ENCODE results near the gene HSPBP1. TPM values are rescaled to one million over a fixed set of nuclear protein-coding genes. Genes with fewer than 3 reads are reported as not detected.

HSPBP1 gene
- total RNA-seq, 1 experiment from 2014 or later: 63.0 TPM

DNA sequence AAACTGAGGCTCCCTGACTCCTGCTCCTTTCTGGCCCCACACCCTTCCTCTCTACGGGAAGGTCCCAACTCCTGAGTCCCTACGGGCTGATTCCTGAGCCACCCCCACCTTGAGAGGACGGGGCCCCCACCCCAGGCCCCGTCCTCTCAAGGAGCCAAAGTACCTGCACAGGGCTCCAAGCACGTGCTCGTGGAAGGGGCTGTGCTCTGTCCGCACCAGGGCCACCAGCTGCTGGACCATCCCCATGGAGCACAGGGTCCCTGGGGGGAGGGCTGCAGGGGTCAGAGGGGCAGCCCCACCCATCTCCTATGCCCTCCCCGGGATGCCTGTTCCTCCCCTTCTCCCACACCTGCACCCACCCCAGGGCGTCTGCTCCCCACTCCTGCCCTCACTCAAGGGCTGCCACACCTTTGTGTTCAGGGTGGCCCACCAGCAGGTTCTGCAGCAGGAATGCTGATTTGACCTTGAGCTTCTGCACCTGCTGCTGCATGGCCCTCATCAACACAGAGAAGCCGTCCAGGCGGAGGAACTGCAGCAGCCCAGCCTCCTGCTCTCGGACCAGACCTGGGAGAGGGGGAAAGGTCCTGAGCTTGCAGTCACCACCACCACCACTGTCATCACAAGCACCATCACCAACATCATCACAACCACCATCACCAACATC, 14.1 kb downstream of the HSPBP1 start (continued):
- TF ChIP-seq, protein P1, sequence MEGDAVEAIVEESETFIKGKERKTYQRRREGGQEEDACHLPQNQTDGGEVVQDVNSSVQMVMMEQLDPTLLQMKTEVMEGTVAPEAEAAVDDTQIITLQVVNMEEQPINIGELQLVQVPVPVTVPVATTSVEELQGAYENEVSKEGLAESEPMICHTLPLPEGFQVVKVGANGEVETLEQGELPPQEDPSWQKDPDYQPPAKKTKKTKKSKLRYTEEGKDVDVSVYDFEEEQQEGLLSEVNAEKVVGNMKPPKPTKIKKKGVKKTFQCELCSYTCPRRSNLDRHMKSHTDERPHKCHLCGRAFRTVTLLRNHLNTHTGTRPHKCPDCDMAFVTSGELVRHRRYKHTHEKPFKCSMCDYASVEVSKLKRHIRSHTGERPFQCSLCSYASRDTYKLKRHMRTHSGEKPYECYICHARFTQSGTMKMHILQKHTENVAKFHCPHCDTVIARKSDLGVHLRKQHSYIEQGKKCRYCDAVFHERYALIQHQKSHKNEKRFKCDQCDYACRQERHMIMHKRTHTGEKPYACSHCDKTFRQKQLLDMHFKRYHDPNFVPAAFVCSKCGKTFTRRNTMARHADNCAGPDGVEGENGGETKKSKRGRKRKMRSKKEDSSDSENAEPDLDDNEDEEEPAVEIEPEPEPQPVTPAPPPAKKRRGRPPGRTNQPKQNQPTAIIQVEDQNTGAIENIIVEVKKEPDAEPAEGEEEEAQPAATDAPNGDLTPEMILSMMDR (IDR thresholded peaks at IDR 0.05 in 2 of 3, conservative IDR thresholded peaks at IDR 0.05 in 1 of 3; ENCODE audit: borderline replicate concordance in 1 of 3, insufficient read depth in 1 of 3, low read depth in 2 of 3, low read length in 2 of 3): no peak
- TF ChIP-seq, protein P2, sequence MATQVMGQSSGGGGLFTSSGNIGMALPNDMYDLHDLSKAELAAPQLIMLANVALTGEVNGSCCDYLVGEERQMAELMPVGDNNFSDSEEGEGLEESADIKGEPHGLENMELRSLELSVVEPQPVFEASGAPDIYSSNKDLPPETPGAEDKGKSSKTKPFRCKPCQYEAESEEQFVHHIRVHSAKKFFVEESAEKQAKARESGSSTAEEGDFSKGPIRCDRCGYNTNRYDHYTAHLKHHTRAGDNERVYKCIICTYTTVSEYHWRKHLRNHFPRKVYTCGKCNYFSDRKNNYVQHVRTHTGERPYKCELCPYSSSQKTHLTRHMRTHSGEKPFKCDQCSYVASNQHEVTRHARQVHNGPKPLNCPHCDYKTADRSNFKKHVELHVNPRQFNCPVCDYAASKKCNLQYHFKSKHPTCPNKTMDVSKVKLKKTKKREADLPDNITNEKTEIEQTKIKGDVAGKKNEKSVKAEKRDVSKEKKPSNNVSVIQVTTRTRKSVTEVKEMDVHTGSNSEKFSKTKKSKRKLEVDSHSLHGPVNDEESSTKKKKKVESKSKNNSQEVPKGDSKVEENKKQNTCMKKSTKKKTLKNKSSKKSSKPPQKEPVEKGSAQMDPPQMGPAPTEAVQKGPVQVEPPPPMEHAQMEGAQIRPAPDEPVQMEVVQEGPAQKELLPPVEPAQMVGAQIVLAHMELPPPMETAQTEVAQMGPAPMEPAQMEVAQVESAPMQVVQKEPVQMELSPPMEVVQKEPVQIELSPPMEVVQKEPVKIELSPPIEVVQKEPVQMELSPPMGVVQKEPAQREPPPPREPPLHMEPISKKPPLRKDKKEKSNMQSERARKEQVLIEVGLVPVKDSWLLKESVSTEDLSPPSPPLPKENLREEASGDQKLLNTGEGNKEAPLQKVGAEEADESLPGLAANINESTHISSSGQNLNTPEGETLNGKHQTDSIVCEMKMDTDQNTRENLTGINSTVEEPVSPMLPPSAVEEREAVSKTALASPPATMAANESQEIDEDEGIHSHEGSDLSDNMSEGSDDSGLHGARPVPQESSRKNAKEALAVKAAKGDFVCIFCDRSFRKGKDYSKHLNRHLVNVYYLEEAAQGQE (IDR thresholded peaks at IDR 0.05; ENCODE audit: low read depth): no peak

DNA sequence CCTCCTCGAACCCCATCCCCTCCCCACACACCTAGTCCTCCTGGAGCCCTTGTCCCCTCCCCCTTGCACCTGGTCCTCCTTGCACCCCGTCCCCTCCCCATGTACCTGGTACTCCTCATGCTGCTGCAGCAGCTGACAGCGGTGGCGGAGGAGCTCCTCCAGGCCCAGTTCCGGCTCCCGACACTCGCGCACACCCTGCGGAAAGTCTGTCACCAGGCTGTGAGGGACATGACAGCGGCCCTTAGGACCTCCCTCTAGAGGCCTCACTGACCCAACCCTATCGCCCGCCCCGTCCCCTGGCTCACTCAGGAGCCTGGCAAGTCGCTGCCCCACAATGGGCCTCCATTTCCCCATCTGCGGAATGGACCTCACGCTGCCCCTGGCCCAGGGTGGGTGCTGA, 14.7 kb downstream of the HSPBP1 start:
- H4K20me1 ChIP-seq (ENCODE audit: insufficient read depth): no peaks in the 10 kb centered on the region
- intact Hi-C loops (cut with micrococcal nuclease): no loop called here
- H2AFZ ChIP-seq (ENCODE audit: low read depth, low read length, poor library complexity, severe bottlenecking): no peak overlapping the region
- ChIA-PET POLR2A (no interaction called here), CTCF (no interaction called here), RAD21 (ENCODE audit: low non-redundant PET in 1 of 2, low total read pairs in 2 of 2, uncharacterized antibody in 2 of 2, unreplicated experiment in 2 of 2) (no interaction called here)
- no peaks in the 10 kb centered on the region for H3K9me3 ChIP-seq (ENCODE audit: control insufficient read depth in 1 of 2, insufficient read depth in 1 of 2, low read depth in 1 of 2, low read length in 2 of 2)
- H3K4me3 ChIP-seq (replicated peaks in 1 of 2; ENCODE audit: low read depth in 1 of 2, low read length in 2 of 2): no peak overlapping the region
- no peak overlapping the region for H3K9ac ChIP-seq (ENCODE audit: low read length)
- DNase-seq (ENCODE audit: low read depth, low spot score) (no peak), ATAC-seq (no peak)
- H3K79me2 ChIP-seq (ENCODE audit: insufficient read depth, low read length): no peaks in the 10 kb centered on the region
- BruUV-seq (replicated peaks): no TSS peak
- H3K4me2 ChIP-seq (ENCODE audit: low read length): no peak overlapping the region
- H3K27ac ChIP-seq (ENCODE audit: low read depth, low read length): no peak overlapping the region
- H3K36me3 ChIP-seq (ENCODE audit: control insufficient read depth in 1 of 2, insufficient read depth in 2 of 2, low read length in 2 of 2): peaks cover 0 to 4% of the 10 kb centered on the region in 2 experiments; a peak in 1 of 4 replicates
- no peaks in the 10 kb centered on the region for H3K9me2 ChIP-seq (ENCODE audit: insufficient read depth)
- no peaks in the 10 kb centered on the region for H3K27me3 ChIP-seq (ENCODE audit: insufficient read depth, low read length)
- peaks cover 5% of the 10 kb centered on the region in 2 experiments; a peak in 3 of 4 replicates for H3K4me1 ChIP-seq (ENCODE audit: control insufficient read depth in 1 of 2, insufficient read depth in 2 of 2, low read length in 2 of 2)
- no peak for TF ChIP-seq ELF1 (IDR thresholded peaks at IDR 0.05; ENCODE audit: borderline replicate concordance, low read depth)
- TF ChIP-seq, protein P1 (IDR thresholded peaks at IDR 0.05 in 2 of 3, conservative IDR thresholded peaks at IDR 0.05 in 1 of 3; ENCODE audit: borderline replicate concordance in 1 of 3, insufficient read depth in 1 of 3, low read depth in 2 of 3, low read length in 2 of 3): no peak
- no peak for TF ChIP-seq RAD21 (IDR thresholded peaks at IDR 0.05; ENCODE audit: low read depth)
- TF ChIP-seq, protein P3, sequence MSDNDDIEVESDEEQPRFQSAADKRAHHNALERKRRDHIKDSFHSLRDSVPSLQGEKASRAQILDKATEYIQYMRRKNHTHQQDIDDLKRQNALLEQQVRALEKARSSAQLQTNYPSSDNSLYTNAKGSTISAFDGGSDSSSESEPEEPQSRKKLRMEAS (IDR thresholded peaks at IDR 0.05): no peak
- no peak for TF ChIP-seq CEBPB (IDR thresholded peaks at IDR 0.05; ENCODE audit: low read depth)
- no peak for TF ChIP-seq FOSL1 (IDR thresholded peaks at IDR 0.05; ENCODE audit: low read depth)
- no peak for TF ChIP-seq POLR2AphosphoS5 (IDR thresholded peaks at IDR 0.05; ENCODE audit: low read depth, low read length)
